ENCODE data around the gene LCE1F. TPM values are rescaled to one million over a fixed set of nuclear protein-coding genes. Genes with fewer than 3 reads are reported as not detected.

Gene LCE1F, protein sequence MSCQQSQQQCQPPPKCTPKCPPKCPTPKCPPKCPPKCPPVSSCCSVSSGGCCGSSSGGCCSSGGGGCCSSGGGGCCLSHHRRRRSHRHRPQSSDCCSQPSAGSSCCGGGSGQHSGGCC
- total RNA-seq = not detected in 2 replicates

DNA sequence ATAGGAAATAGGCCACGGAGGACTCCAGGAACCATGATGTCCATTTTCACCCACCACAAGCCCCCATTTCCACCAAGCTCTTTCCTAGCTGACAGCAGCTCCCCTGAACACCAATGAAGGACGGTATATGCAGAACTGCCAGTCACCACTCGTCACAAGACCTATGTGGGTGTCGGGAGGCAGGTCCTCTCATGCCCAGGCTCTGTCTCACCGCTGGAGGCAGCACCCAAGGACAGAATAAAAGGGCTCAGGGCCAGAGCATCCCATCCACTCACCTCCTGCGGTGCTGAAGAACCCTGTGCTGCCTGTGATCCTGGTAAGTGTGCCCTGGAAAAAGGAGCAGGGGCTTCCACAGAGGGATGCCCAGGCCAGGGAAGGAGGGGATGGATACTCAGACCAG is at the start of gene LCE1F:
TSS of gene LCE1F (plus strand) at position 266 of the 400 bp plus-strand sequence. CDS start 1,232 bp downstream, outside the sequence.
- peaks cover 10% of the 10 kb centered on the region for H3K27me3 Mint-ChIP-seq (ENCODE audit: insufficient read depth)
- no peak within 1 kb of the TSS for H3K4me3 Mint-ChIP-seq
- no peaks in the 10 kb centered on the region for H3K36me3 Mint-ChIP-seq (ENCODE audit: low read depth)
- DNase-seq (ENCODE audit: low spot score) = no peak
- H3K9me3 Mint-ChIP-seq = no peaks in the 10 kb centered on the region
- no peaks in the 10 kb centered on the region for H3K4me1 Mint-ChIP-seq (ENCODE audit: low read depth)
- H3K27ac Mint-ChIP-seq = no peak within 1 kb of the TSS
- intact Hi-C loops (cut with micrococcal nuclease) = no loop called here

DNA sequence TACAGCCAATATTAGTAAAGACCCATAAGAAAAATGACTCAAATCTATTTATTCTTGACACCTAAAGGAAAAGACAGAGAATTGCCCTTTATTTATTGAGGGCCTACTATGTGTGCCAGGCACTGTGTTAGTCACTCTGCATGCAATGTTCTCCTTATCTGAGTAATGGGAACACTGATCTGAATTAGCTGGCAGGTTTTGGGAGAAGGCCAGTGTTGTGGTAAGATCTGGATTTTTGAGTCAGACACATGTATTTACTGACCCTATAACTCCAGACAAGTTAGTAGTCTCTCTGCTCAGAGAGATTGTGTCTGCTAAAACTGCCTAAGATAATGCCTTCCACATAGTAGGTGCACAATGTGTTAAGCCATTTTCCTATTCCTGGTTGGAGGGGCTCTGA is 49.7 kb upstream of the LCE1F start:
- Mint-ChIP-seq H3K9me3 (no peaks in the 10 kb centered on the region), H3K4me1 (ENCODE audit: low read depth) (no peaks in the 10 kb centered on the region), H3K27ac (no peak overlapping the region), H3K36me3 (ENCODE audit: low read depth) (no peaks in the 10 kb centered on the region), H3K27me3 (ENCODE audit: insufficient read depth) (peaks cover 2% of the 10 kb centered on the region), H3K4me3 (no peak overlapping the region)
- DNase-seq (ENCODE audit: low spot score) = no peak
- intact Hi-C loops (cut with micrococcal nuclease) = no loop called here

DNA sequence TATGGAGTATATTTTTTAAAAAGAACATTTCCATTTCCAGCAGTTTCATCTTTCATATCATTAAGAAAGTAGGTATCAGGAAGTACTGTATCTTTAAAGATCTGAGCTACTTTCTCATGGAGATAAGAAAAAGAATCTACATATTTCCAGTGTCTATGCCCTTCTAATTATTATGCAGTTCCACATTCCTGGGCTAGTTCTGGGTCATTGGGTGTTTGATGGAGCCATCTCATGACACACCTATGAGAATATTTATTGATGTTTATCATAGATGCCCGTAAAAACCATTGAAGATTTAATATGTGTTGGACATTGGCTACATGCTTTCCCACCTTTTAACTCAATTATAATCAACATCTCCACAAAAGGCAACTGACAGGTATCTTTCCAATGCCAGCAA is 46.0 kb upstream of the LCE1F start:
- no peak overlapping the region for H3K4me3 Mint-ChIP-seq
- peaks cover 2% of the 10 kb centered on the region for H3K27me3 Mint-ChIP-seq (ENCODE audit: insufficient read depth)
- intact Hi-C loops (cut with micrococcal nuclease) = no loop called here
- H3K4me1 Mint-ChIP-seq (ENCODE audit: low read depth) = no peaks in the 10 kb centered on the region
- H3K9me3 Mint-ChIP-seq = no peaks in the 10 kb centered on the region
- DNase-seq (ENCODE audit: low spot score) = no peak
- H3K36me3 Mint-ChIP-seq (ENCODE audit: low read depth) = no peaks in the 10 kb centered on the region
- H3K27ac Mint-ChIP-seq = no peak overlapping the region

DNA sequence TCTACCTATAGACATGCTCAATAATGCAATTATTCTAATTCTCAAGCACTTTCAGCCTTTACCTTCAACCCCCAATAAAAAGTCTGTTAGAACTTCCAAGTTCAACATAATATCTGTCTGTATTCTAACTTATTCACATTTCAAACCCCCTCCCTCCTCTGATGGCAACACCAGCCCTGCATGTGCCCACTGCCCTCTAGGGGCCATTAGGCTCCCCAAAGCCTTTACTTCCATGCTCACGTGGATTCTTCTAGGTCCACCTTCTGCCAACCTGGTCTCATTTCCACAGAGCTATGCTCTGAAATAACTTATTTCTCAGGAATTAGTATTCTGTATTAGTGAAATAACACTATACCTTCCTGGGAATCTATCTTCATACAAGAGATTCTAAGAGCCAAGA is 39.3 kb upstream of the LCE1F start:
- Mint-ChIP-seq H3K27me3 (ENCODE audit: insufficient read depth) (peaks cover 13% of the 10 kb centered on the region), H3K27ac (no peak overlapping the region), H3K4me1 (ENCODE audit: low read depth) (no peaks in the 10 kb centered on the region), H3K9me3 (no peaks in the 10 kb centered on the region), H3K4me3 (no peak overlapping the region), H3K36me3 (ENCODE audit: low read depth) (no peaks in the 10 kb centered on the region)
- intact Hi-C loops (cut with micrococcal nuclease) = no loop called here
- DNase-seq (ENCODE audit: low spot score) = no peak

DNA sequence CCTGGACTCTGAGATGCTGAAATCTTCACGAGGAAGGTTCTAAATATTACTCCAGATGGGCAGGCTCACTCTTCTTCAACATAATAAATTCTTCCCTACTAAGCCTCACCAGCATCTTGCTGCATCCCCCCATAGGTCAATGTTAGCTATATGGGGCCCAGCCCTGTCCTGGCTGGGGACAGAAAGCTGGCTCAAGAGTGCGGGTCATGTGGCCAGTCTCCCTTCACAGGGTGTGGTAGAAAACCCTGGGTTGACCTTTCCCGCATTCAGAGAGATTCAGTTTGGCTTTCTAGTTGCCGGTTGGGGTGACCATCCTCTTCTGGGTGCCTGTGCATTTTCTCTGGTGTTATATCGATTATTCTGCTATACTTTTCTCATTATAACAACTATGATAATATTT is 36.9 kb upstream of the LCE1F start:
- DNase-seq (ENCODE audit: low spot score) = no peak
- Mint-ChIP-seq H3K36me3 (ENCODE audit: low read depth) (no peaks in the 10 kb centered on the region), H3K9me3 (no peaks in the 10 kb centered on the region), H3K4me3 (no peak overlapping the region), H3K27me3 (ENCODE audit: insufficient read depth) (peaks cover 13% of the 10 kb centered on the region), H3K4me1 (ENCODE audit: low read depth) (no peaks in the 10 kb centered on the region), H3K27ac (no peak overlapping the region)
- intact Hi-C loops (cut with micrococcal nuclease) = no loop called here

DNA sequence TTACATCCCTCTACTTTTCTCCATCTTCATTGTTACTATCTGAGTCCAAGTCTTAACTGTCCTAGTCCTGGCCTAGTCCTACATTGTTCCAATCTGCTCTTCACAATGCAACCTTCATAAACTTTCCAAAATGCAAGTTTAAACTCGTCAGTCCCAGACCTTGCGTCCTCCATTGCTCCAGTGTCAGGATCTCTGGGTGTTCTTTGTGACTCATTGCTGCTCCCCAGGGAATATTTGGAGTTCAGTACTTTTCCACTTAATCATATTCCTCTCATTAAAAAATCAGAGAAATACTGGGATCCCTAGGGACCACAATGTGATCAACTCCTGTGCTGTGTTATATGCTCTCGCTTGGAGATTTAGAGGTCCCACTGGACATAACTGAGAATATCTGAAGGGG is 35.1 kb upstream of the LCE1F start:
- intact Hi-C loops (cut with micrococcal nuclease) = no loop called here

DNA sequence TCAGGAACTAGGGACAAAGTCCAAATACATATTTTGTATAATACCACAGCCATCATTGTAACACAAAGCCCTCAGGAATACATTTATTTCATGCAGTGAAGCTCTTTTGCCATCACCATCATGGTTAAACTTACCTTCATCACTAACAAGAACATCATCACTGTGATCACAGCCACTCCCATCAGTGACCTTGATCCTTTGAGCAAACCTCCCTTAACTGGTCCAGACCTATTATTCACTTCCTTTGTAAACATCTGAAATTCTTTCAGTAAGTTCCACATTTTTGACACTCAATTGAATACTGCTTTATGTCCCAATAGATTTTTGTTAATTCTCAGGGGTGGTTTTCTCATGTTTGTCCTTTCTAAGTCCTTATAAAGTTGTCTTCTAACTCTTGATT is 33.3 kb upstream of the LCE1F start:
- no peak overlapping the region for H3K27ac Mint-ChIP-seq

More for the DNA sequence above, 35.1 kb upstream of the LCE1F start:
- Mint-ChIP-seq H3K4me3 (no peak overlapping the region), H3K27me3 (ENCODE audit: insufficient read depth) (peaks cover 13% of the 10 kb centered on the region), H3K36me3 (ENCODE audit: low read depth) (no peaks in the 10 kb centered on the region), H3K4me1 (ENCODE audit: low read depth) (no peaks in the 10 kb centered on the region), H3K9me3 (no peaks in the 10 kb centered on the region), H3K27ac (no peak overlapping the region)
- no peak for DNase-seq (ENCODE audit: low spot score)

DNA sequence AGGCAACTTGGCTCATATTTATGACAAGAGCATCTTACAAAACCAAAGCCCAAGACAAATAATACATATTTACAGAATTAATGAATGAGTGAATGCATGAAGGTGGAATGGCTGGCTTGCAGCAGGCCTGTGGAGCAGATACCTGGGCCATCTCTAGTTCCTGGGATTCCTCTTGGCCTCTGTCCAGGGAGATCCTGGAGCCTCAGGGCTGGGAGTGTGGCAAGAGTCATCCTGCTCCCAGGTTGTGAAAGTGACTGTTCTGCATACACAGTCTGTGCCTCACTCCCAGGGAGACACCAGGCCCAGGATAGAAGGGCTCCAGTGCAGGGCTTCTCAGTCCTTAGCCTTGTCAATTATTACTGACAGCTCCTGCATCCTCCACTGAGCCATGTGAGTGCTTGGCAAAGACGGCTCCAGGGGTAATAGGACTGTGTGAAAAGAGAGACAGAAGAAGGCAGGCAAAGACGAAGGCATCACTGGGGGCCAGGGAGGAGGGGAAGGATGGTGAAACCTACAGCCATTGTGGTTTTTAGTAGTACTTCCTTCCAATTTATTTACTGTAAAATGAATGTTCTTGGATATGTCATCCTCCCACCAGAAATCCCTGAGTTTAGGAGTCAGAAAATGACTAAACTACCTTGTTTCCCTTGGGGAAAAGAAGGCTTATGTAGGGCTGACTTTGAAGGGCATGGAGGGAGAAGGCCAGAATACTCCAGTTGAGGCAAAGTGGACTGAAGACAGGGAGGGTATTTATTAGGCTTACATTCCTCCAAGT is 31.4 kb upstream of the LCE1F start:
- H3K4me1 Mint-ChIP-seq (ENCODE audit: low read depth) = no peaks in the 10 kb centered on the region
- intact Hi-C loops (cut with micrococcal nuclease) = no loop called here
- DNase-seq (ENCODE audit: low spot score) = no peak
- H3K36me3 Mint-ChIP-seq (ENCODE audit: low read depth) = no peaks in the 10 kb centered on the region
- no peak overlapping the region for H3K4me3 Mint-ChIP-seq
- H3K27ac Mint-ChIP-seq = no peak overlapping the region
- H3K9me3 Mint-ChIP-seq = no peaks in the 10 kb centered on the region
- H3K27me3 Mint-ChIP-seq (ENCODE audit: insufficient read depth) = peaks cover 12% of the 10 kb centered on the region

More for the DNA sequence above, 33.3 kb upstream of the LCE1F start:
- intact Hi-C loops (cut with micrococcal nuclease) = no loop called here
- H3K27me3 Mint-ChIP-seq (ENCODE audit: insufficient read depth) = peaks cover 18% of the 10 kb centered on the region
- no peaks in the 10 kb centered on the region for H3K9me3 Mint-ChIP-seq
- DNase-seq (ENCODE audit: low spot score) = no peak
- H3K4me1 Mint-ChIP-seq (ENCODE audit: low read depth) = no peaks in the 10 kb centered on the region
- H3K36me3 Mint-ChIP-seq (ENCODE audit: low read depth) = no peaks in the 10 kb centered on the region
- no peak overlapping the region for H3K4me3 Mint-ChIP-seq

DNA sequence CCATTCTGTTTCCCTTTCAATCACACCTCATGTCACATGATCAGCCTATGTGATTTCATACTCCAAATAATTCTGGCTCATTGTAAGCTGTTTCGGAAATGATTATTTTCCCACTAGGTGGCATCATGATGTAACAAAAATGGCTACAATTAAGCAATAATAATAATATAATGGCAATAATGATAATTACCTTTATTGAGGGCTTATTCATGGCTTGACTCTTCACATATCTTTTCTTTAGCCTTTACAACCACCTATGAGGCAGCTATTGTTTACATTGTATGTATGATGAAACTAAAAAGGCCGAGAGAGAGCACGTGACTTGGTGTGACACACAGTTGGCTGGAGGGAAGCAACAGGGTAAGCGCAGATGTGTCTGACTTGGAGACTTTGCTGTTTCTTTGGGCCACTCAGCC is 29.6 kb upstream of the LCE1F start:
- H3K27me3 Mint-ChIP-seq (ENCODE audit: insufficient read depth) = peaks cover 9% of the 10 kb centered on the region
- intact Hi-C loops (cut with micrococcal nuclease) = no loop called here

DNA sequence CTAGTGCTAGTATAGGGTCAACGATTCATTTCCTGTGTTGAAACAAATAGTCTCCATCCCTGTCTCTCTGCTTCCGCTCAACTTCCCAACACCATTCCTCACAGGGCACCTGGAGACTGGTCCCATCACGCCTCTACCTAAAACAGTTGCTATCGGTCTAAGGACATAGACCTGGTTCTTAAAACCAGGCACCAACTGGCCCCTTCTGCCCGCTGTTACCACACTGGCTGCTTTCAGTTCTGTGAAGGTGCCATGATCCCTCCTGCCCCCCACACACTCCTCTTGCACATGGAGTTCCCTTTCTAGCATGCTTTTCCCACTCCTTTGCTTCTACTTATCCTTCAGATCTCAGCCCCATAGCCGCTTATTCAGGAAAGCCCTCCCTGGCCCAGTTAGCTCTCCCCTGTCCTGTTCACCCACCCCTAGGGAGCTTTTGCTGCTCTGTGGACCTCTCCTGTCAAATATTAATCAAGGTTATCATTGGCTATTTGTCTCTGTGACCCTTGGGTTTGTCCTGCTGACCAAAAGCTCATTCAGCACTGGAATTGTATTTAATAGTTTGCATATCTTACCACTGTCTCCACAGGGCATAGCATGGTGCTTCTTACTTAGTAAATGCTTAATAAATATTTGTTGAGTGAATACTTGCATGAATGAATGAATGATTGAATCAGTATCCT is 29.0 kb upstream of the LCE1F start:
- H3K36me3 Mint-ChIP-seq (ENCODE audit: low read depth) = no peaks in the 10 kb centered on the region
- no peaks in the 10 kb centered on the region for H3K9me3 Mint-ChIP-seq
- H3K4me1 Mint-ChIP-seq (ENCODE audit: low read depth) = no peaks in the 10 kb centered on the region
- no peak for DNase-seq (ENCODE audit: low spot score)
- intact Hi-C loops (cut with micrococcal nuclease) = no loop called here
- no peak overlapping the region for H3K27ac Mint-ChIP-seq
- H3K27me3 Mint-ChIP-seq (ENCODE audit: insufficient read depth) = peaks cover 9% of the 10 kb centered on the region
- H3K4me3 Mint-ChIP-seq = no peak overlapping the region

More for the DNA sequence above, 29.6 kb upstream of the LCE1F start:
- Mint-ChIP-seq H3K9me3 (no peaks in the 10 kb centered on the region), H3K4me1 (ENCODE audit: low read depth) (no peaks in the 10 kb centered on the region), H3K36me3 (ENCODE audit: low read depth) (no peaks in the 10 kb centered on the region), H3K4me3 (no peak overlapping the region), H3K27ac (no peak overlapping the region)
- DNase-seq (ENCODE audit: low spot score) = no peak

DNA sequence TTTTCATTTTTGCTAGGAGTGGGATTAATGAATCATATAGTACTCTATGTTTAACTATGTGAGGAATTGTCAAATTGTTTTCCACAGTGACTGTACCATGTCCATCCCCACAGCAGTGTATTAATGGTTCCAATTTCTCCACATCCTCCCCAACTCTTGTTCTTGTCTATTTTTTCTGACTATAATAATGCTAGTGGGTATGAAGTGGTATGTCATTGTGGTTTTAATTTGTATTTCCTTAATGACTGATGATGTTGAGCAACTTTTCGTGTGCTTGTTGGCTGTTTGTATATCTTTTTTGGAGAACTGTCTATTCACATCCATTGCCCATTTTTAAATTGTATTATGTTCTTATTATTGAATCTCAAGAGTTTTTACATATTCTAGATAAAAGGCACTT is 27.1 kb upstream of the LCE1F start:
- H3K4me3 Mint-ChIP-seq = no peak overlapping the region
- H3K4me1 Mint-ChIP-seq (ENCODE audit: low read depth) = peaks cover 4% of the 10 kb centered on the region
- no peaks in the 10 kb centered on the region for H3K36me3 Mint-ChIP-seq (ENCODE audit: low read depth)
- H3K27ac Mint-ChIP-seq = no peak overlapping the region
- no peaks in the 10 kb centered on the region for H3K9me3 Mint-ChIP-seq
- intact Hi-C loops (cut with micrococcal nuclease) = no loop called here
- H3K27me3 Mint-ChIP-seq (ENCODE audit: insufficient read depth) = peaks cover 9% of the 10 kb centered on the region
- DNase-seq (ENCODE audit: low spot score) = no peak

DNA sequence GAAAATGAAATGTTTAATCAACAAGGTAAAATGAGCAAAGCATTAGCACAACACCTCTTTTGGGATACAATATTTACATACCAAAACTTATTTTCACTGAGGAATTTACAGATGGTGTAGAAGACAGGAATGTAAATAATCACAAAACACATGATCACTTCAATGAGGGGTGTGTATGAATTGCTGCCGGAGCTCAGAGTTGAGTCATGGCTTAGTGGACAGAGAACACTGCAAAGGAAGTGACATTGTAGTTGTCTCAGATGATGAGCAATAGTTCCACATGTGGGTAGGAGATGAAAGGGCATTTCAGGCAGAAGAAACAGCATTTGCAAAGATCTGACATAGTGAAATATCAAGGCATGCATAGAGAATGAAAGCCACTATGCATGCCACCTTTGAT is 22.7 kb upstream of the LCE1F start:
- H3K9me3 Mint-ChIP-seq = no peaks in the 10 kb centered on the region
- intact Hi-C loops (cut with micrococcal nuclease) = no loop called here
- H3K27me3 Mint-ChIP-seq (ENCODE audit: insufficient read depth) = peaks cover 2% of the 10 kb centered on the region
- H3K4me1 Mint-ChIP-seq (ENCODE audit: low read depth) = peaks cover 4% of the 10 kb centered on the region
- DNase-seq (ENCODE audit: low spot score) = no peak
- H3K4me3 Mint-ChIP-seq = no peak overlapping the region
- no peak overlapping the region for H3K27ac Mint-ChIP-seq
- H3K36me3 Mint-ChIP-seq (ENCODE audit: low read depth) = no peaks in the 10 kb centered on the region

DNA sequence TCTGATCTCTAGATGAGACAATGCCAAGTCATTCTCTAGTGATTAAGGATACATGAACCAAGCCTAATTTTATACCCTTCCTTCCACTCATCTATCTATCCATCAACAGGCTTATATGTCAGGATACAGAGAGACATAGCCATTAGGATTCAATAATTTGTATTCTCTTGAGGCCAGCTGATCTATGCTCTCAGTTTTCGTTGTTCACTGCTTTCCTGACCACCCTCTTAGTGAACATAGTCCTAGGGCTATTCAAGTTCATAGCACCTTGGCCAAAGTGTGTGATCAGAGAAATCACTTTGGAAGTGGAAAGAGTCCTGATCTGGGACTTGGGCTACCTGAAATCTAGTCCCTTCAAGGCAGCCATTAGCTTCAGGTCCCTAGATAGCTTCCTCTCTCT is 21.4 kb upstream of the LCE1F start:
- H3K4me3 Mint-ChIP-seq = no peak overlapping the region
- H3K36me3 Mint-ChIP-seq (ENCODE audit: low read depth) = no peaks in the 10 kb centered on the region
- H3K4me1 Mint-ChIP-seq (ENCODE audit: low read depth) = peaks cover 4% of the 10 kb centered on the region
- DNase-seq (ENCODE audit: low spot score) = no peak
- H3K9me3 Mint-ChIP-seq = no peaks in the 10 kb centered on the region
- intact Hi-C loops (cut with micrococcal nuclease) = no loop called here
- H3K27me3 Mint-ChIP-seq (ENCODE audit: insufficient read depth) = peaks cover 2% of the 10 kb centered on the region
- no peak overlapping the region for H3K27ac Mint-ChIP-seq
